Measurements from ENCODE around the gene PCCB.

GRCh38 chr3:136211547-136211946 is 38.6 kb upstream of the PCCB start:
- TF ChIP-seq CTCF (IDR thresholded peaks at IDR 0.05) (no peak), POLR2A (IDR thresholded peaks at IDR 0.05) (no peak)
